ENCODE measurements around the gene TMA7B. TPM values are rescaled to one million over a fixed set of nuclear protein-coding genes. Genes with fewer than 3 reads are reported as not detected.
"Not testable (repeated sequence)": the region's sequence is repeated elsewhere in the genome, so short reads cannot be mapped to it uniquely, and the experiment has no call there.

Gene TMA7B
- total and polyA plus RNA-seq, 2 of the 4 experiments (the other 2 are of a cell fraction) = not detected

DNA sequence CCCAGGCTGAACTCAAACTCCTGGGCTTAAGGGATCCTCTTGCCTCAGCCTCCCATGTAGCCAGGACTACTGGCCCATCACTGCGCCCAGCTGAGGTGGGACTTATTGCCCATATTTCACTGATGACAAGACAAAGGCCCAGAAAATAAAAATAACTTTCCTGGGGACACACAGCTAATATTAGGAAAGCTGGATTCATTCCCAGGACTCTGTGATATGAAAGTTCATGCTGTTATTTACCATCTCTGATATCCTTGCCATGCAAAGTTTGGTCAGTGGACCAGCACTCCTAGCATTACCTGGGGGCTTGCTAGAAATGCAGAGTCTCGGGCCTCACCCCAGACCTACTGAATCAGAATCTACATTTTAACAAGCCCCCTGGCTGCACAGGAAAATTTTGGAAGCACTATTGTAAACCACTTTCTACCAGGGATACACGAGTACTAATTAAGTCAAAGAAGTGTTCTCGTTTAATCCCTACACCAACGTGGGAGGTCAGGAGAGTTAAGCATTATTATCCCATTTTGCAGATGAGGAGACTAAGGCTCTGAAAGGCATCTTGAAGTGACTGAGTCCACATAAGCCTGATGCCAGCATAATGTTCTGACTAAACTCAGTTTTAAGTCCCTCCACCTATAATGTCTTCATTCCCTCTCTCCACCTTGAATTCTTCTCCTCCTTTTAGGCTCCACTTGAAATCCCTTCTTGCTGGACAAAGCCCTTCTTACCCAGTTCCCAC, 32.1 kb downstream of the TMA7B start:
- Histone ChIP-seq H3K79me1 (ENCODE audit: low read depth in 1 of 2, low read length in 2 of 2) (no peaks in the 10 kb centered on the region), H2BK20ac (ENCODE audit: low read depth, low read length) (no peak overlapping the region), H3K23ac (ENCODE audit: low read depth, low read length) (no peak overlapping the region), H3K27ac (ENCODE audit: insufficient read depth, low read length) (no peak overlapping the region), H3K4ac (ENCODE audit: low read depth, low read length) (no peak overlapping the region), H4K5ac (ENCODE audit: low read depth, low read length) (no peak overlapping the region), H3K9me3 (ENCODE audit: control insufficient read depth, insufficient read depth, low read length) (no peaks in the 10 kb centered on the region), H3K36me3 (ENCODE audit: control insufficient read depth, insufficient read depth, low read length) (no peaks in the 10 kb centered on the region), H2BK120ac (ENCODE audit: low read depth, low read length) (no peak overlapping the region), H3K18ac (ENCODE audit: low read depth, low read length) (no peak overlapping the region), H3K9ac (ENCODE audit: low read depth, low read length) (no peak overlapping the region), H3K27me3 (ENCODE audit: control insufficient read depth, insufficient read depth, low read length) (peaks cover 69% of the 10 kb centered on the region), H2AK5ac (ENCODE audit: low read depth, low read length) (no peak overlapping the region), H4K20me1 (ENCODE audit: insufficient read depth, low read length) (no peaks in the 10 kb centered on the region), H3K14ac (replicated peaks; ENCODE audit: low read depth, low read length) (no peak overlapping the region), H2BK15ac (ENCODE audit: low read depth, low read length) (no peak overlapping the region), H4K8ac (ENCODE audit: low read depth in 2 of 2, low read length in 2 of 2) (no peak overlapping the region), H3K4me1 (ENCODE audit: control insufficient read depth, insufficient read depth, low read length) (no peaks in the 10 kb centered on the region), H3K4me3 (ENCODE audit: insufficient read depth, low read depth, low read length) (no peak overlapping the region), H3K9me1 (ENCODE audit: insufficient read depth, low read length) (no peaks in the 10 kb centered on the region; the same call in 1 of the 2 replicates), H2BK5ac (ENCODE audit: low read depth, low read length, poor library complexity, severe bottlenecking) (no peak overlapping the region), H3K56ac (ENCODE audit: extremely low read depth, insufficient read depth, low read length) (no peak overlapping the region), H4K91ac (ENCODE audit: insufficient read depth, low read depth, low read length) (no peak overlapping the region), H2AK9ac (replicated peaks; ENCODE audit: low read depth, low read length, poor library complexity) (no peak overlapping the region), H3K4me2 (ENCODE audit: low read depth, low read length) (no peak overlapping the region), H2AFZ (replicated peaks; ENCODE audit: low read length, poor library complexity) (no peak overlapping the region)
- POLR2A ChIA-PET (ENCODE audit: unreplicated experiment) = no interaction called here
- dilution Hi-C loops (cut with HindIII; ENCODE audit: low sequenced_read_pairs, unreplicated experiment) (no loop called here), intact Hi-C loops (cut with micrococcal nuclease) (no loop called here), in situ Hi-C loops (cut with MboI; ENCODE audit: low sequenced_read_pairs) (no loop called here)
- no CpG with 5 or more reads among the region's 5 CpGs for WGBS, 2 experiments (ENCODE audit: extremely low coverage in 2 of 2, insufficient read length in 1 of 2)
- CTCF ChIA-PET = no interaction called here
- ATAC-seq (ENCODE audit: low read depth) (no peak), DNase-seq (no peak)
- BruUV-seq (replicated peaks) = no TSS peak
- no peak for TF ChIP-seq MAZ (IDR thresholded peaks at IDR 0.05; ENCODE audit: borderline replicate concordance, low read depth, low read length)
- TF ChIP-seq RFX5 (IDR thresholded peaks at IDR 0.05; ENCODE audit: low read depth, low read length) = no peak
- TF ChIP-seq CEBPB (IDR thresholded peaks at IDR 0.05; ENCODE audit: low read depth, low read length) = no peak
- TF ChIP-seq FOS (IDR thresholded peaks at IDR 0.05; ENCODE audit: low read depth, low read length) = no peak
- TF ChIP-seq, protein P1, sequence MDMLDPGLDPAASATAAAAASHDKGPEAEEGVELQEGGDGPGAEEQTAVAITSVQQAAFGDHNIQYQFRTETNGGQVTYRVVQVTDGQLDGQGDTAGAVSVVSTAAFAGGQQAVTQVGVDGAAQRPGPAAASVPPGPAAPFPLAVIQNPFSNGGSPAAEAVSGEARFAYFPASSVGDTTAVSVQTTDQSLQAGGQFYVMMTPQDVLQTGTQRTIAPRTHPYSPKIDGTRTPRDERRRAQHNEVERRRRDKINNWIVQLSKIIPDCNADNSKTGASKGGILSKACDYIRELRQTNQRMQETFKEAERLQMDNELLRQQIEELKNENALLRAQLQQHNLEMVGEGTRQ (IDR thresholded peaks at IDR 0.05; ENCODE audit: low read depth, low read length) = no peak

DNA sequence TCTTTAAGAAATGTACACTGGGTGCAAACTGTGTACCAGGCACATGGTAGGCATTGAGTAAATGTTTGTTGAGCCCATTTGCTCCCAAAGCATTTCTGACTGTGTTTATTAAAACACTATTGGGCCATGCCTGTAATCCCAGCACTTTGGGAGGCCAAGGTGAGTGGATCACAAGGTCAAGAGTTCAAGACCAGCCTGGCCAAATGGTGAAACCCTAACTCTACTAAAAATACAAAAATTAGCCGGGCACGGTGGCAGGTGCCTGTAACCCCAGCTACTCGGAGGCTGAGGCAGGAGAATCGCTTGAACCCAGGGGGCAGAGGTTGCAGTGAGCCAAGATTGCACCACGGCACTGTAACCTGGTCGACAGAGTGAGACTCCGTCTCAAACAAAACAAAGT, 32.7 kb downstream of the TMA7B start:
- H2BK15ac ChIP-seq (ENCODE audit: low read depth, low read length); H3K56ac ChIP-seq (ENCODE audit: extremely low read depth, insufficient read depth, low read length); H2BK120ac ChIP-seq (ENCODE audit: low read depth, low read length); H2AK9ac ChIP-seq (replicated peaks; ENCODE audit: low read depth, low read length, poor library complexity); dilution Hi-C loops (cut with HindIII; ENCODE audit: low sequenced_read_pairs, unreplicated experiment); H2BK20ac ChIP-seq (ENCODE audit: low read depth, low read length); H4K5ac ChIP-seq (ENCODE audit: low read depth, low read length); H4K91ac ChIP-seq (ENCODE audit: insufficient read depth, low read depth, low read length); ATAC-seq (ENCODE audit: low read depth); in situ Hi-C loops (cut with MboI; ENCODE audit: low sequenced_read_pairs); H3K9ac ChIP-seq (ENCODE audit: low read depth, low read length); H3K4ac ChIP-seq (ENCODE audit: low read depth, low read length); H3K4me1 ChIP-seq (ENCODE audit: control insufficient read depth, insufficient read depth, low read length); H3K4me3 ChIP-seq (ENCODE audit: insufficient read depth, low read depth, low read length); H2AFZ ChIP-seq (replicated peaks; ENCODE audit: low read length, poor library complexity); BruUV-seq (replicated peaks); H3K79me1 ChIP-seq (ENCODE audit: low read depth in 1 of 2, low read length in 2 of 2); DNase-seq; H3K36me3 ChIP-seq (ENCODE audit: control insufficient read depth, insufficient read depth, low read length); CTCF ChIA-PET; H4K8ac ChIP-seq (ENCODE audit: low read depth in 2 of 2, low read length in 2 of 2); H3K14ac ChIP-seq (replicated peaks; ENCODE audit: low read depth, low read length); H2AK5ac ChIP-seq (ENCODE audit: low read depth, low read length); H2BK5ac ChIP-seq (ENCODE audit: low read depth, low read length, poor library complexity, severe bottlenecking); H3K9me1 ChIP-seq (ENCODE audit: insufficient read depth, low read length); H3K27ac ChIP-seq (ENCODE audit: insufficient read depth, low read length); H3K9me3 ChIP-seq (ENCODE audit: control insufficient read depth, insufficient read depth, low read length); intact Hi-C loops (cut with micrococcal nuclease); H4K20me1 ChIP-seq (ENCODE audit: insufficient read depth, low read length); H3K4me2 ChIP-seq (ENCODE audit: low read depth, low read length); H3K23ac ChIP-seq (ENCODE audit: low read depth, low read length); POLR2A ChIA-PET (ENCODE audit: unreplicated experiment); H3K18ac ChIP-seq (ENCODE audit: low read depth, low read length): not testable (repeated sequence)
- 73% methylated on average over 3 of the region's 7 CpGs; no CpG with 5 or more reads in 1 of the 2 experiments for WGBS, 2 experiments (ENCODE audit: extremely low coverage in 2 of 2, insufficient read length in 1 of 2)
- H3K27me3 ChIP-seq (ENCODE audit: control insufficient read depth, insufficient read depth, low read length) = peaks cover 71% of the 10 kb centered on the region
